ENCODE measurements around the gene CCDC9B. TPM values are rescaled to one million over a fixed set of nuclear protein-coding genes. Genes with fewer than 3 reads are reported as not detected.
A peak's percentile ranks its signal among the peaks of the same experiment; 100 is the strongest.

CCDC9B gene
- total and polyA plus RNA-seq, 2 of the 4 experiments (the other 2 are of a cell fraction): 19.7 to 30.9 TPM

DNA sequence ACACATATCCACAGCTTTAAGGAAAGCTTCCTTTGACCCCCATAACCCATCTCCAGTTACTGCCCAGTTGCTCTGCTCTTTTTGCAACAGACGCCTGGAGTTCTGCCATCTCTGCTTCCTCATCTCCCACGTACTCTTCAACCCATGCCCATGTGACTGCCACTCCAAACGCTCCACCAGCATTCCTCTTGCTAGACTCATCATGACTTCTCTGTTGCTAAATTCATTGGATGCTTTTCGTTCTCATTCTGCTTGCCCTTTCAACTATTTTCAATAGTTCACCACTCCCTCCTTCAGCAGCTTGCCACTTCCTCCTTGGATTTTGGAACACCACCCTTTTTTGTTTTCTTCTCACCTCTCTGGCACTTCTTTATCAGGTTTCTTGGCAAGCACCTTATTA, 39.1 kb upstream of the CCDC9B start:
- Histone ChIP-seq H3K36me3 (ENCODE audit: control insufficient read depth, insufficient read depth, low read length) (no peaks in the 10 kb centered on the region), H3K14ac (replicated peaks; ENCODE audit: low read depth, low read length) (peak overlapping the region; percentile 75), H4K5ac (ENCODE audit: low read depth, low read length) (peak overlapping the region; percentile 31; the same call in 1 of the 2 replicates), H3K18ac (ENCODE audit: low read depth, low read length) (peak overlapping the region; percentile 75; the same call in 1 of the 2 replicates), H3K9me1 (ENCODE audit: insufficient read depth, low read length) (peaks cover 10% of the 10 kb centered on the region; the same call in 1 of the 2 replicates), H3K4me3 (ENCODE audit: insufficient read depth, low read depth, low read length) (no peak overlapping the region), H3K4ac (ENCODE audit: low read depth, low read length) (peak overlapping the region; percentile 86), H2BK120ac (ENCODE audit: low read depth, low read length) (peak overlapping the region; percentile 85), H3K79me1 (ENCODE audit: low read depth in 1 of 2, low read length in 2 of 2) (peaks cover 8 to 22% of the 10 kb centered on the region in 2 experiments), H2AK5ac (ENCODE audit: low read depth, low read length) (peak overlapping the region; percentile 79; the same call in 1 of the 2 replicates), H3K4me2 (ENCODE audit: low read depth, low read length) (peak overlapping the region; percentile 33; the same call in 1 of the 2 replicates), H2BK20ac (ENCODE audit: low read depth, low read length) (peak overlapping the region; percentile 58; the same call in 1 of the 2 replicates), H3K23ac (ENCODE audit: low read depth, low read length) (peak overlapping the region; percentile 31; the same call in 1 of the 2 replicates), H2AFZ (replicated peaks; ENCODE audit: low read length, poor library complexity) (peak overlapping the region; percentile 2), H3K4me1 (ENCODE audit: control insufficient read depth, insufficient read depth, low read length) (peaks cover 4% of the 10 kb centered on the region), H2BK15ac (ENCODE audit: low read depth, low read length) (peak overlapping the region; percentile 92), H3K9me3 (ENCODE audit: control insufficient read depth, insufficient read depth, low read length) (no peaks in the 10 kb centered on the region), H3K27ac (ENCODE audit: insufficient read depth, low read length) (peak overlapping the region; percentile 80), H4K91ac (ENCODE audit: insufficient read depth, low read depth, low read length) (peak overlapping the region; percentile 89), H2AK9ac (replicated peaks; ENCODE audit: low read depth, low read length, poor library complexity) (peak overlapping the region; percentile 47), H3K27me3 (ENCODE audit: control insufficient read depth, insufficient read depth, low read length) (no peaks in the 10 kb centered on the region), H4K20me1 (ENCODE audit: insufficient read depth, low read length) (no peaks in the 10 kb centered on the region), H4K8ac (ENCODE audit: low read depth in 2 of 2, low read length in 2 of 2) (peak overlapping the region; percentile 60 to 90), H3K9ac (ENCODE audit: low read depth, low read length) (no peak overlapping the region; the same call in 1 of the 2 replicates), H3K56ac (ENCODE audit: extremely low read depth, insufficient read depth, low read length) (peak overlapping the region; percentile 83; the same call in 1 of the 2 replicates), H2BK5ac (ENCODE audit: low read depth, low read length, poor library complexity, severe bottlenecking) (peak overlapping the region; percentile 88)
- TF ChIP-seq MAZ (IDR thresholded peaks at IDR 0.05; ENCODE audit: borderline replicate concordance, low read depth, low read length) (peak; percentile 35; the same call in 1 of the 2 replicates), MXI1 (IDR thresholded peaks at IDR 0.05; ENCODE audit: borderline replicate concordance, low read depth, low read length) (0 out of 2 replicates have a peak, but pooled peaks have one; percentile 17), CEBPB (IDR thresholded peaks at IDR 0.05; ENCODE audit: low read depth, low read length) (peak; percentile 89), NFE2L2 (IDR thresholded peaks at IDR 0.05; ENCODE audit: low read depth, low read length) (peak; percentile 36; the same call in 1 of the 2 replicates), RCOR1 (IDR thresholded peaks at IDR 0.05; ENCODE audit: insufficient replicate concordance, low read length) (peak; percentile 57), BHLHE40 (IDR thresholded peaks at IDR 0.05; ENCODE audit: low read depth, low read length) (peak; percentile 19; the same call in 1 of the 2 replicates), MAFK (IDR thresholded peaks at IDR 0.05; ENCODE audit: low read depth, low read length) (no peak), FOS (IDR thresholded peaks at IDR 0.05; ENCODE audit: low read depth, low read length) (peak; percentile 76)
- TF ChIP-seq, protein P1, sequence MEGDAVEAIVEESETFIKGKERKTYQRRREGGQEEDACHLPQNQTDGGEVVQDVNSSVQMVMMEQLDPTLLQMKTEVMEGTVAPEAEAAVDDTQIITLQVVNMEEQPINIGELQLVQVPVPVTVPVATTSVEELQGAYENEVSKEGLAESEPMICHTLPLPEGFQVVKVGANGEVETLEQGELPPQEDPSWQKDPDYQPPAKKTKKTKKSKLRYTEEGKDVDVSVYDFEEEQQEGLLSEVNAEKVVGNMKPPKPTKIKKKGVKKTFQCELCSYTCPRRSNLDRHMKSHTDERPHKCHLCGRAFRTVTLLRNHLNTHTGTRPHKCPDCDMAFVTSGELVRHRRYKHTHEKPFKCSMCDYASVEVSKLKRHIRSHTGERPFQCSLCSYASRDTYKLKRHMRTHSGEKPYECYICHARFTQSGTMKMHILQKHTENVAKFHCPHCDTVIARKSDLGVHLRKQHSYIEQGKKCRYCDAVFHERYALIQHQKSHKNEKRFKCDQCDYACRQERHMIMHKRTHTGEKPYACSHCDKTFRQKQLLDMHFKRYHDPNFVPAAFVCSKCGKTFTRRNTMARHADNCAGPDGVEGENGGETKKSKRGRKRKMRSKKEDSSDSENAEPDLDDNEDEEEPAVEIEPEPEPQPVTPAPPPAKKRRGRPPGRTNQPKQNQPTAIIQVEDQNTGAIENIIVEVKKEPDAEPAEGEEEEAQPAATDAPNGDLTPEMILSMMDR (conservative IDR thresholded peaks at IDR 0.05; ENCODE audit: low read depth, low read length): no peak
- TF ChIP-seq, protein P2, sequence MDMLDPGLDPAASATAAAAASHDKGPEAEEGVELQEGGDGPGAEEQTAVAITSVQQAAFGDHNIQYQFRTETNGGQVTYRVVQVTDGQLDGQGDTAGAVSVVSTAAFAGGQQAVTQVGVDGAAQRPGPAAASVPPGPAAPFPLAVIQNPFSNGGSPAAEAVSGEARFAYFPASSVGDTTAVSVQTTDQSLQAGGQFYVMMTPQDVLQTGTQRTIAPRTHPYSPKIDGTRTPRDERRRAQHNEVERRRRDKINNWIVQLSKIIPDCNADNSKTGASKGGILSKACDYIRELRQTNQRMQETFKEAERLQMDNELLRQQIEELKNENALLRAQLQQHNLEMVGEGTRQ (IDR thresholded peaks at IDR 0.05; ENCODE audit: low read depth, low read length): peak; percentile 96
- POLR2A ChIA-PET (ENCODE audit: unreplicated experiment): interaction anchor here (0.6 to 1.3 kb wide), 2 partner anchors 26 to 39 kb away, joined by 3 read pairs; partner anchors contain the start of genes CCDC9B and IVD
- CTCF ChIA-PET: interaction anchor here (1.2 kb wide), 1 partner anchor 11 kb away, joined by 3 read pairs; no protein-coding TSS in a partner anchor
- DNase-seq (peak; percentile 99), ATAC-seq (ENCODE audit: low read depth) (peak; percentile 80)
- dilution Hi-C loops (cut with HindIII; ENCODE audit: low sequenced_read_pairs, unreplicated experiment): no loop called here
- 0% methylated on average over 4 of the region's 4 CpGs; no CpG with 5 or more reads in 1 of the 2 experiments for WGBS, 2 experiments (ENCODE audit: extremely low coverage in 2 of 2, insufficient read length in 1 of 2)
- in situ Hi-C loops (cut with MboI; ENCODE audit: low sequenced_read_pairs): no loop called here
- intact Hi-C loops (cut with micrococcal nuclease): no loop called here
- no TSS peak for BruUV-seq (replicated peaks)

Measured in IMR-90 (cell line).